Measurements from ENCODE around the gene KCP.

DNA sequence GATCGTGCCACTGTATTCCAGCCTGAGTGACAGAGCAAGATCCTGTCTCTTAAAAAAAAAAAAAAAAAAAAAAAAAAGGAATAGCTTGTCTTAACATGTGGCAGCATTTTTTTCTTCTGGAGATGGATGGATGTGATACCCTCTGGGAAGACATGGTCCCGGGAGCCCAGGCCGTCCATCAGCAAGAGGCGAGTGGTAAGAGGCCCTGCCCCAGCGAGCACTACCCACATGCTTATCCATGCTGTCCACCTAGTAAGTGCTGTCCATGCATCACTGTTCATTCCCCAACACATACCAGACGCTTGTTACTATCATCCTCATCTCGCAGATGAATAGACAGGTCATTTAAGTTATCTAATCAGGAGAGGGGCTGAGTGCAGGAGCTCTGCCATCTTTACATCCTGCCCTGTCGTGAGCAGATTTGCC, 35.0 kb downstream of the KCP start:
- TF ChIP-seq GATA2 (IDR thresholded peaks at IDR 0.05; ENCODE audit: low read depth, low read length) (peak; percentile 100), GATA3 (IDR thresholded peaks at IDR 0.05; ENCODE audit: low read depth, low read length) (no peak; the same call in 1 of the 2 replicates)
